Central memory CD4-positive, alpha-beta T cell (primary cell): ENCODE measurements around the gene CLEC3B.
"Not testable (repeated sequence)": the region's sequence is repeated elsewhere in the genome, so short reads cannot be mapped to it uniquely, and the experiment has no call there.

ENCODE experiments used
- DNase-seq: peaks from one replicate; pipeline ENCODE4 v3.0.0; 2022

The CLEC3B gene

GRCh38 chr3:45037720-45038455 lies 11.8 kb downstream of the CLEC3B start:
- DNase-seq, result peak; percentile 89

GRCh38 chr3:45041666-45042065 lies 15.6 kb downstream of the CLEC3B start:
- DNase-seq, result no peak

- DNase-seq, result no peak
These were observed 16.1 kb downstream of the CLEC3B start for GRCh38 chr3:45042162-45042561.

GRCh38 chr3:45043728-45044299 lies 17.7 kb downstream of the CLEC3B start:
- no peak for DNase-seq

GRCh38 chr3:45048244-45048643 lies 22.1 kb downstream of the CLEC3B start:
- DNase-seq, result no peak

DNA sequence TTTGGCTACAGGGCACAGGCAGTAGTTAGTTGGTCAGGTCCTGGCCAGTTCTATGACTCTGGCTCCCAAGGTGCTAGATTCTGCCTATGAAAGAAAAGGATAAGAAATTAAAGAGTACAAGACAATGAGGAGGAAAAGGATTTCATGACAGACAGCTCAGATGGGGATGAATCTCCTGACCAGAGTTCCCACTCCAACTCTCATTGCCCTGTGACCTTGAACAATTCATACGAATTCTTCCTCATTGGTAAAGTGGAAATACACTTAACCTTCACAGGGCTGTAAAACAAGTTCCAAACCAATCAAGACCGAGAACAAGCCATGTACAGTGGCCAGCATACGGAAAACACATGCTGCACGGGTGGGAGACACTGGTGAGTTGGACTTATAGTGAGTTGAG lies 23.7 kb downstream of the CLEC3B start:
- no peak for DNase-seq

GRCh38 chr3:45051685-45052084 lies 25.6 kb downstream of the CLEC3B start:
- DNase-seq, result no peak

DNA sequence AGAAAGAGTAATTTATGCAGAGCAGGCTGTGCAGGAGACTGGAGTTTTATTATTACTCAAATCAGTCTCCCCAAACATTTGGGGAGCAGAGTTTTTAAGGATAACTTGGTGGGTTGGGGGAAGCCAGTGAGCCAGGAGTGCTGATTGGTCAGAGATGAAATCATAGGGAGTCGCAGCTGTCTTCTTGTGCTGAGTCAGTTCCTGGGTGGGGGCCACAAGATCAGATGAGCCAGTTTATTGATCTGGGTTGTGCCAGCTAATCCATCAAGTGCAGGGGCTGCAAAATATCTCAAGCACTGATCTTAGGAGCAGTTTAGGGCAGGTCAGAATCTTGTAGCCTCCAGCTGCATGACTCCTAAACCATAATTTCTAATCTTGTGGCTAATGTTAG lies 27.7 kb downstream of the CLEC3B start:
- DNase-seq, result not testable (repeated sequence)

GRCh38 chr3:45054196-45054857 lies 28.2 kb downstream of the CLEC3B start:
- no peak for DNase-seq

- no peak for DNase-seq
These were observed 28.9 kb downstream of the CLEC3B start for GRCh38 chr3:45055032-45055410.

DNA sequence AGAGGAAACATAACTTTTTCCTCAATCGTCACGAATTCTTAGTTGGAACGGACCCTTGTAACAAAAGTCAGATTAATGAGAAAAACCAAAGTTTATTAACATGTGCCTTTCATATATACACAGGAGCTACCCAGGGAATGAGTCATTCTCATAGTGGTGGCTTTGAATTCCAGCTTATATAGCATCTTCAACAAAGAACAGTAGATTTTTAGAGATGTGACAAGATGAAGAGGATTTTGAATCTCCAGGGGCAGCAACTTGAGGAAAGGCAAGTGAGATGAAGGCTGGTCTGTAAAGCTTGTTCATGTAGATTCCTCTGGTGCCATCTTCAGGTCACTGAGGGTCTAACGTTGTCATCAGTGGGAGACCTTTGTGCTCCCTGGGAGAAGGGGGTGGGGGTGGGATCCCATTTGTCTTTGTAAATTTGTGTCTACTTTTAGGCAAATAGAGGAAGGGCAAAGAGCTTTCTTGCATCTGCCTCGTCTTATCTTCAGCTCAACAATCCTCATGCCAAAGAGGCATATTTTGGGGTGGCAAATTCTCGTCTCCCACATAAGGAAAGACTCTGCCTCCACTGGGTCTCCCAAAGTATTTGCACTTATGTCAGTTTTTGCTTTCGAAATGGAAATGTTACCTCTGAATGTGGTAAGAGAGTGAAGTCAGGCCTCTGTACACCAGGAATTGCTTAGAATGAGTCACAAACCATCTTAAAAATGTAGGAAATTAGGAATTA lies 29.5 kb downstream of the CLEC3B start:
- DNase-seq, result no peak

GRCh38 chr3:45056608-45057301 lies 30.7 kb downstream of the CLEC3B start:
- no peak for DNase-seq

- DNase-seq, result no peak
These were observed 31.5 kb downstream of the CLEC3B start for GRCh38 chr3:45057557-45057956.

DNA sequence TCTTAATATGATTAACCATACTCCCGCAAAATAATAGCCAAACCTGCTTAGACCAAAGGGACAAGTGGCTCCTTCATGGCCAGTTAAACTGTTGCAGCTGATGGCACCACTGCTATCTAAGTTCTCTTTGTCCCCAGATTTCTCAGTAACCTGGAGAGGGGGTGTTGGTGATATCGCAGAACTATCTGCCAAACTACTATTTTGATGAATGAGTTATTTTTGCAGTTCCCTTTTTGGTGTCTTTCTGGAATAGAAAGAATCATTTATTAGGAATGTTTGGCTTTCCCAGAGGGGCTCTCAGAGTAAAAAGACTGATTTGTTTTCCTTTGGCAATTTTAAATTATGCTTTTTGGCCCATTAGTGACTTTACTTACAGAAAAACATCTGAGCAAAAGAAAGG lies 33.0 kb downstream of the CLEC3B start:
- DNase-seq, result no peak

DNA sequence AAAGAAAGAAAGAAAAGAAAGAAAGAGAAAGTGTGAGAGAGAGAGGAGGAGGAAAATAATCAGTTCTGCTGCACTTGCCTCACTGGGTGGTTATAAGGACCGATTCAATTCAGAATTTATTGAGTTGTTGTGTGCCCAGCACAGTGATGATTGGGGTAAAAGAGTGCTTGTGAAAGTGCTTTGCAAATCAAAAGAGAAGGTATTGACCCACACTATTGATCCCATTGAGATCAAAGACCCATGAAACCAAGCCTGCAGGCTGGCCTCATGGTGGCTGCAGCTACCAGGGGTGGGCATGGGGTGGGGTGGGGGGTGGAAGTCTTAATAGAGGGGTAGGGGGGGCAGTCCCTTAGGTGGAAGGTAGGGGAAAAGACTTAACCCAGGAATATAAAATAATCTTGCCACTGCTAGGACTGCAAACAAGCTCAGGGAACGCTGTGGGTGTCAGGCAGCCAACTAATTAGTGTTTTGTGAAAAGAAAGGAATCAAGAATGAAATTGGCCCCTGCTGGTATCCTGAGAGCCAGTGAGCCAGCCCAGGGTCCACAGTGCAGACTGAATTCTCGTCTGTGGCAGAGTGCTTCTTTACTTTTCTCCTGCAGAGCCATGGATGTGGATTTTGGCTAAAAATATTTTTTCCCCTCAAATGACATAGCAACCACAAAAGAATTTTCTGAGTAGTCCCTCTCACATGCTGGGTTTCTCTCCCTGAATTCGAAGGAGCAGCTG lies 34.2 kb downstream of the CLEC3B start:
- no peak for DNase-seq

- DNase-seq, result no peak
These were observed 36.6 kb downstream of the CLEC3B start for GRCh38 chr3:45062697-45063070.

GRCh38 chr3:45064512-45065372 lies 38.6 kb downstream of the CLEC3B start:
- no peak for DNase-seq

GRCh38 chr3:45065373-45065720 lies 39.2 kb downstream of the CLEC3B start:
- no peak for DNase-seq

- no peak for DNase-seq
These were observed 40.2 kb downstream of the CLEC3B start for GRCh38 chr3:45066109-45066801.

DNA sequence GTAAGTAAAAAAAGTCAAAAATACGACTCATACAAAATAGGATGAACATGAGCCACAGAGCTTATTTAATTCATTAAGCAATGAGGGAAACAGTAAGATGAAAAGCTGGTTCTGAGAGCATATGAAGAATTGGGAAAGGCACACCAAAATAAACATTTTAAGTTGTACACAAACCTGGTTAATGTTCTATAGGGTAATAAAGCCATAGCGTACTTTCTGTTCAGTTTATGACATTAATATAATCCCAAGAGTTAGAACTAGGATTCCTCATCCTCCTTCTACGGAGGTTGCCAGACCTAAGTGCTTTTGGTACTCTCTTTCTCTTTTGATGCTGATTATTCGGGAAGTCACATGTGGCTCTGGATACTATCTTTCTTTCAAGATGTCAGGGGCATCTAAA lies 41.4 kb downstream of the CLEC3B start:
- DNase-seq, result no peak

DNA sequence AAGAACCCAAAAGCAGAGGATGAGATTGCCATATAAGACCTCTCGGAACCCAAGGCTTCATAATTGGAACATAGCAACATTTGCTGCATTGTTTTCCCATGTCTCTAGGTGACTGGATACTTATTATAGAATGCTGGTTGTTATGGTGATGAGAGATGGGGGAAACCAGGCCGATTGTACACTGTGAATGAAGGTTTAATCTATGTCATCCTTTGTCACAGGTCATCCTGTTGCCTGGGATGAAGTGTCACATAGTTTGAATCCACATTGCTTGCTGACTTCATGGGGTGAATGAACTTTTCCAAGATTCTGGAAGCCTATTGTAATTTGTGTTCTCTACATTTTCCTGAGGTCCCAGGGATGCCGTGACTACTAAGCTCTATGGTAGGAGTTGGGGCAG lies 41.8 kb downstream of the CLEC3B start:
- no peak for DNase-seq
